Ovary (tissue), 9 donors: Measurements from ENCODE around the gene RPRD1B. TPM values are rescaled to one million over a fixed set of nuclear protein-coding genes. Genes with fewer than 3 reads are reported as not detected.

Experiments used
- DNase-seq, 5 donors: peaks; one replicate each; pipeline ENCODE4 v3.0.0-alpha.2; 2019 to 2020
- H3K27ac ChIP-seq, 2 donors: fragments of 200-600 bp; one replicate each; pipeline versions ENCODE4 v1.5.1 to v1.8.0; 2019 to 2022
- H3K27me3 ChIP-seq: fragments of 200-600 bp; one replicate; pipeline ENCODE4 v1.8.0; 2022
- H3K36me3 ChIP-seq: fragments of 200-600 bp; sonication (generic); one replicate; pipeline ENCODE4 v1.5.1; 2019
- H3K4me1 ChIP-seq: one replicate; pipeline ENCODE4 v1.8.1; 2013; ENCODE audit warnings: mild to moderate bottlenecking, moderate library complexity; ENCODE audit not compliant: insufficient read depth
- H3K4me3 ChIP-seq: fragments of 200-600 bp; sonication (generic); one replicate; pipeline ENCODE4 v1.5.1; 2017
- H3K9me3 ChIP-seq, 2 donors: fragments of 200-600 bp in 1 of 2; sonication (generic) in 1 of 2; one replicate each; pipeline versions ENCODE4 v1.5.1 to v1.8.1; 2013 to 2019; ENCODE audit warnings: mild to moderate bottlenecking in 1 of 2, moderate library complexity in 1 of 2
- CTCF ChIP-seq, 3 donors: fragments of 450-650 bp in 2 of 3; fragments of 200-600 bp in 1 of 3; IDR thresholded peaks; one replicate each; pipeline versions ENCODE4 v1.5.1 to v1.8.0; 2016 to 2022; ENCODE audit warnings: antibody characterized with exemption in 3 of 3, mild to moderate bottlenecking in 1 of 3
- EP300 ChIP-seq: sonication (generic); formaldehyde crosslinking; IDR thresholded peaks from one replicate; pipeline ENCODE4 v1.6.1; 2017; ENCODE audit warnings: antibody characterized with exemption
- POLR2A ChIP-seq: fragments of 450-650 bp; IDR thresholded peaks from one replicate; pipeline ENCODE4 v1.6.1; 2017; ENCODE audit warnings: antibody characterized with exemption, mild to moderate bottlenecking, moderate library complexity
- WGBS, 3 donors: extraction: QIAGEN DNeasy Blood & Tissue Kit in 1 of 3; methylation state at CpG; one replicate each; pipeline versions ENCODE4 v1.1.5 to v1.1.7; 2013 to 2017; 5-methylcytosine and 5-hydroxymethylcytosine counted together
- intact Hi-C, 4 donors: fragments of 100-400 bp; cut with DNase I; formaldehyde crosslinking; loops; one replicate each; pipeline versions ENCODE4 v1.11.0 to v1.15.1; 2022 to 2023
- polyA plus RNA-seq, 2 donors: library from polyadenylated mRNA; stranded (reverse); fragments of 200-250 nt in 1 of 2; fragments of 350-450 nt in 1 of 2; fragmentation: Illumina TruSeq in 1 of 2; extraction: RNeasy Lipid Tissue Mini Kit (QIAGEN cat#74804) in 1 of 2; gene quantifications; one replicate each; pipeline ENCODE4 v1.2.3, GENCODE V29; 2013 to 2014
- total RNA-seq, 7 donors: library from RNA; depleted of rRNA in 2 of 7; stranded (reverse); fragments of >200 nt in 2 of 7; fragmentation: NEBNext Ultra II Directional in 3 of 7; extraction: Animal tissue kit (Norgen Biotek cat#: 25700) in 3 of 7; gene quantifications; one replicate each; pipeline versions ENCODE4 v1.1.0 to v1.2.4, GENCODE V29; 2016 to 2023
- donor health status: DM: no; HTN: no; CAD: no; lungs with moderate emphysema.
- donor health status: DM: no; HTN: no; CAD: no.
- donor health status: Bipolar disorder and iron deficiency.
- donor health status: DM: yes; HTN: yes; CAD: no.
- donor health status: DM: no; HTN: no; CAD: no.
- donor health status: DM: yes; HTN: yes; CAD: no.

Gene RPRD1B
- total and polyA plus RNA-seq, 9 donors: 12.1 to 45.3 (median 33.4) TPM

GRCh38 chr20:38034108-38034649, 633 bp downstream of the RPRD1B start:
- Histone ChIP-seq H3K27me3 (no peaks in the 10 kb centered on the region), H3K9me3 (no peaks in the 10 kb centered on the region), H3K27ac (peak overlapping the region; percentile 82 to 87), H3K4me1 (peaks cover 16% of the 10 kb centered on the region), H3K36me3 (no peaks in the 10 kb centered on the region), H3K4me3 (peak overlapping the region; percentile 73)
- WGBS, 3 donors: 5 to 8% (median 8%) methylated on average over 14 of the region's 14 CpGs
- TF ChIP-seq EP300 (no peak), POLR2A (no peak), CTCF (IDR thresholded peaks at IDR 0.05) (no peak)
- intact Hi-C loops: no loop called here
- no peak for DNase-seq

GRCh38 chr20:38034961-38035360, 1.4 kb downstream of the RPRD1B start:
- no peak overlapping the region for H3K27ac ChIP-seq
- no peak for DNase-seq
- H3K4me3 ChIP-seq: peak overlapping the region; percentile 73
- H3K36me3 ChIP-seq: no peaks in the 10 kb centered on the region
- 64 to 75% (median 65%) methylated on average over 6 of the region's 6 CpGs for WGBS, 3 donors
- TF ChIP-seq EP300: no peak
- TF ChIP-seq CTCF (IDR thresholded peaks at IDR 0.05): no peak
- TF ChIP-seq POLR2A: no peak
- H3K27me3 ChIP-seq: no peaks in the 10 kb centered on the region
- intact Hi-C loops: no loop called here
- no peaks in the 10 kb centered on the region for H3K9me3 ChIP-seq
- peaks cover 16% of the 10 kb centered on the region for H3K4me1 ChIP-seq

GRCh38 chr20:38036366-38036765, 2.8 kb downstream of the RPRD1B start:
- Histone ChIP-seq H3K4me3 (no peak overlapping the region), H3K9me3 (no peaks in the 10 kb centered on the region), H3K27ac (no peak overlapping the region), H3K4me1 (peaks cover 16% of the 10 kb centered on the region), H3K36me3 (no peaks in the 10 kb centered on the region), H3K27me3 (no peaks in the 10 kb centered on the region)
- 83 to 87% (median 86%) methylated on average over 5 of the region's 5 CpGs for WGBS, 3 donors
- DNase-seq: no peak
- TF ChIP-seq POLR2A (no peak), CTCF (IDR thresholded peaks at IDR 0.05) (no peak), EP300 (no peak)
- intact Hi-C loops: no loop called here

GRCh38 chr20:38040276-38040675, 6.7 kb downstream of the RPRD1B start:
- Histone ChIP-seq H3K27ac (no peak overlapping the region), H3K27me3 (no peaks in the 10 kb centered on the region), H3K36me3 (no peaks in the 10 kb centered on the region), H3K4me3 (no peak overlapping the region), H3K9me3 (no peaks in the 10 kb centered on the region), H3K4me1 (peaks cover 4% of the 10 kb centered on the region)
- TF ChIP-seq EP300 (no peak), POLR2A (no peak), CTCF (IDR thresholded peaks at IDR 0.05) (no peak)
- DNase-seq: no peak
- intact Hi-C loops: no loop called here
- WGBS, 3 donors: 40 to 98% (median 47%) methylated on average over 1 of the region's 1 CpG
